Measurements from ENCODE around the gene CACNA1G. TPM values are rescaled to one million over a fixed set of nuclear protein-coding genes. Genes with fewer than 3 reads are reported as not detected.

The CACNA1G gene
- total RNA-seq, 1 donor from 2014 or later = 1.1 TPM

GRCh38 chr17:50536683-50537646 lies 23.6 kb upstream of the CACNA1G start:
- no peak overlapping the region for H3K4me3 Mint-ChIP-seq
- H3K36me3 Mint-ChIP-seq (ENCODE audit: low read depth) = no peaks in the 10 kb centered on the region
- peaks cover 42% of the 10 kb centered on the region for H3K27me3 Mint-ChIP-seq (ENCODE audit: low read depth)
- H3K4me1 Mint-ChIP-seq = peaks cover 24% of the 10 kb centered on the region
- DNase-seq (ENCODE audit: low read depth, low spot score) = no peak
- TF ChIP-seq CTCF (conservative IDR thresholded peaks at IDR 0.05) = no peak
- no peaks in the 10 kb centered on the region for H3K9me3 Mint-ChIP-seq
- H3K27ac Mint-ChIP-seq (ENCODE audit: unreplicated experiment) = no peak overlapping the region

GRCh38 chr17:50537721-50538548 lies 22.6 kb upstream of the CACNA1G start:
- no peak for DNase-seq (ENCODE audit: low read depth, low spot score)
- Mint-ChIP-seq H3K9me3 (no peaks in the 10 kb centered on the region), H3K4me3 (no peak overlapping the region), H3K27ac (ENCODE audit: unreplicated experiment) (peak overlapping the region; percentile 84), H3K36me3 (ENCODE audit: low read depth) (no peaks in the 10 kb centered on the region), H3K27me3 (ENCODE audit: low read depth) (peaks cover 33% of the 10 kb centered on the region), H3K4me1 (peaks cover 32% of the 10 kb centered on the region)
- TF ChIP-seq CTCF (conservative IDR thresholded peaks at IDR 0.05) = no peak

- peak overlapping the region; percentile 84 for H3K27ac Mint-ChIP-seq (ENCODE audit: unreplicated experiment)
- H3K4me3 Mint-ChIP-seq = no peak overlapping the region
- H3K9me3 Mint-ChIP-seq = no peaks in the 10 kb centered on the region
- no peak for TF ChIP-seq CTCF (conservative IDR thresholded peaks at IDR 0.05)
- H3K4me1 Mint-ChIP-seq = peaks cover 27% of the 10 kb centered on the region
- H3K27me3 Mint-ChIP-seq (ENCODE audit: low read depth) = peaks cover 24% of the 10 kb centered on the region
- DNase-seq (ENCODE audit: low read depth, low spot score) = no peak
- H3K36me3 Mint-ChIP-seq (ENCODE audit: low read depth) = no peaks in the 10 kb centered on the region
Observed at GRCh38 chr17:50538549-50539410, 21.7 kb upstream of the CACNA1G start.

- Mint-ChIP-seq H3K9me3 (no peaks in the 10 kb centered on the region), H3K4me1 (peaks cover 29% of the 10 kb centered on the region), H3K27me3 (ENCODE audit: low read depth) (peaks cover 15% of the 10 kb centered on the region), H3K36me3 (ENCODE audit: low read depth) (no peaks in the 10 kb centered on the region), H3K4me3 (no peak overlapping the region), H3K27ac (ENCODE audit: unreplicated experiment) (no peak overlapping the region)
- TF ChIP-seq CTCF (conservative IDR thresholded peaks at IDR 0.05) = no peak
- no peak for DNase-seq (ENCODE audit: low read depth, low spot score)
Observed at GRCh38 chr17:50539762-50540559, 20.6 kb upstream of the CACNA1G start.
